Activated B cell treated with CpG ODN at 0.5 μM for 24 hours (primary cell): ENCODE measurements around the gene PTCH1. TPM values are rescaled to one million over a fixed set of nuclear protein-coding genes. Genes with fewer than 3 reads are reported as not detected.

Experiments used
- ATAC-seq: fragments of 200-7000 bp; cut with Tn5 transposase; one replicate; pipeline ENCODE4 v1.10.0; 2021; ENCODE audit warnings: low read depth, mild to moderate bottlenecking, moderate library complexity
- CTCF ChIA-PET: fragments of 350-600 bp; sonication (Branson Sonifier 250); formaldehyde crosslinking; loops from one replicate; lab custom pipeline; 2021; ENCODE audit warnings: antibody characterized with exemption; lab: Charles Lee
- POLR2A ChIA-PET: fragments of 350-600 bp; sonication (Branson Sonifier 250); formaldehyde crosslinking; loops from one replicate; lab custom pipeline; 2021; ENCODE audit warnings: antibody characterized with exemption; lab: Charles Lee
- DNase-seq: peaks from one replicate; pipeline ENCODE4 v3.0.0; 2022
- H3K27ac Mint-ChIP-seq: one replicate; pipeline ENCODE4 v1.8.0; 2020; ENCODE audit warnings: mixed read lengths
- H3K27me3 Mint-ChIP-seq: one replicate; pipeline ENCODE4 v1.8.0; 2021; ENCODE audit warnings: mixed read lengths
- H3K36me3 Mint-ChIP-seq: one replicate; pipeline ENCODE4 v1.8.0; 2021; ENCODE audit warnings: low read depth, mixed read lengths
- H3K4me1 Mint-ChIP-seq: one replicate; pipeline ENCODE4 v1.8.0; 2021; ENCODE audit warnings: mixed read lengths
- H3K4me3 Mint-ChIP-seq: one replicate; pipeline ENCODE4 v1.8.0; 2020; ENCODE audit warnings: mild to moderate bottlenecking, mixed read lengths
- H3K9me3 Mint-ChIP-seq: one replicate; pipeline ENCODE4 v1.8.0; 2020; ENCODE audit warnings: mixed read lengths
- intact Hi-C: fragments of 100-400 bp; cut with micrococcal nuclease; formaldehyde crosslinking; loops from one replicate; pipeline ENCODE4 v1.15.1; 2024
- total RNA-seq: library from RNA; stranded (reverse); gene quantifications from 2 replicates; pipeline ENCODE4 v1.2.3, GENCODE V29; 2022
- TF ChIP-seq, protein P1 (sequence below): fragments of 200-600 bp; IDR thresholded peaks from one replicate; pipeline ENCODE4 v1.8.0; 2022; ENCODE audit warnings: antibody characterized with exemption, mild to moderate bottlenecking

The PTCH1 gene
- total RNA-seq, 1 donor from 2014 or later: 8.6 TPM

DNA sequence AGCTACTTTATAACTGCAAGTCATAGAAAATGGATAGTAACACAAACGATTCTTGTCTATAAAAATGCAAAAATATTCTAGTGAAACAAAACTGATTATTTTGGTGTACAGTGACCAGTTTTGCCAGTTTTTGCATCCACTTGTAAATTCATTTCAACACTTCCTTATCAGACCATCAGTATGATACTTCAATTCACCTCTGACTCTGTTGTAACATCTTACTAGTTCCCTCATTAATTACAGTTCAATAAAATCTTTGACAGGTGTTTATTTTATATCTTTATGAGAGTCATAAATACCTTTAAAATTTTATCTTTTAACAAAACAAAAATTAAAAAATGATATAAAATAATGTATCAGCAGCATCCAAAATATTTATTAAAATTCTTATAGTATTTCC is 13.1 kb upstream of the PTCH1 start:
- ATAC-seq (no peak), DNase-seq (no peak)
- Mint-ChIP-seq H3K36me3 (no peaks in the 10 kb centered on the region), H3K4me3 (no peak overlapping the region), H3K27me3 (peaks cover 40% of the 10 kb centered on the region), H3K27ac (no peak overlapping the region), H3K4me1 (no peaks in the 10 kb centered on the region), H3K9me3 (no peaks in the 10 kb centered on the region)
- ChIA-PET POLR2A (no interaction called here), CTCF (no interaction called here)
- intact Hi-C loops: no loop called here
- TF ChIP-seq, protein P1, sequence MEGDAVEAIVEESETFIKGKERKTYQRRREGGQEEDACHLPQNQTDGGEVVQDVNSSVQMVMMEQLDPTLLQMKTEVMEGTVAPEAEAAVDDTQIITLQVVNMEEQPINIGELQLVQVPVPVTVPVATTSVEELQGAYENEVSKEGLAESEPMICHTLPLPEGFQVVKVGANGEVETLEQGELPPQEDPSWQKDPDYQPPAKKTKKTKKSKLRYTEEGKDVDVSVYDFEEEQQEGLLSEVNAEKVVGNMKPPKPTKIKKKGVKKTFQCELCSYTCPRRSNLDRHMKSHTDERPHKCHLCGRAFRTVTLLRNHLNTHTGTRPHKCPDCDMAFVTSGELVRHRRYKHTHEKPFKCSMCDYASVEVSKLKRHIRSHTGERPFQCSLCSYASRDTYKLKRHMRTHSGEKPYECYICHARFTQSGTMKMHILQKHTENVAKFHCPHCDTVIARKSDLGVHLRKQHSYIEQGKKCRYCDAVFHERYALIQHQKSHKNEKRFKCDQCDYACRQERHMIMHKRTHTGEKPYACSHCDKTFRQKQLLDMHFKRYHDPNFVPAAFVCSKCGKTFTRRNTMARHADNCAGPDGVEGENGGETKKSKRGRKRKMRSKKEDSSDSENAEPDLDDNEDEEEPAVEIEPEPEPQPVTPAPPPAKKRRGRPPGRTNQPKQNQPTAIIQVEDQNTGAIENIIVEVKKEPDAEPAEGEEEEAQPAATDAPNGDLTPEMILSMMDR: no peak

DNA sequence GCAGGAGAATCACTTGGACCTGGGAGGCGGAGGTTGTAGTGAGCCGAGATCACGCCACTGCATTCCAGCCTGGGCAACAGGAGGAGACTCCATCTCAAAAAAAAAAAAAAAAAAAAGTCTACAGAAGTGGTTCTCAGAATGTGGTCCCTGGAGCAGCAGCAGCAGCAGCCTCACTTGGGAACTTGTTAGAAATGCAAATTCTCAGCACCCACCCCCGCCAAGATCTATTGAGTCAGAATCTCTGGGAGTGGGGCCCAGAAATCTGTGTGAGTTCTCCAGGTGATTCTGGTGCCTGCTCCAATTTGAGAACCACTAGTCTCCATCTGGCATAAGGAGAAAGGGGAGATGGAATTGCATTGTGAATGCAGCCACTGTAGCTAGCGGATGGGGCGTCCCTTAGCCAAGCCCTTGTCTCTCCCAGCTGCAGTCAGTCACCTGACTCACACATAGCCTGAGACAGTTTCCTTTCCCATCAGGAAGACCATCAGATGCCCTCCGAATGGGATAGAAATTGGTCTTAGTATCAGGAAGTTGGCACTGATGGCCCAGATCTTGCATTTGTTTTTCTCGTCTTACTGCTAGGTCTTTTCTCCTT is 12.2 kb upstream of the PTCH1 start:
- Mint-ChIP-seq H3K27ac (no peak overlapping the region), H3K4me3 (no peak overlapping the region), H3K36me3 (no peaks in the 10 kb centered on the region), H3K9me3 (no peaks in the 10 kb centered on the region), H3K4me1 (no peaks in the 10 kb centered on the region), H3K27me3 (peaks cover 40% of the 10 kb centered on the region)
- TF ChIP-seq, protein P1: no peak
- ATAC-seq (no peak), DNase-seq (no peak)
- ChIA-PET CTCF (no interaction called here), POLR2A (no interaction called here)
- intact Hi-C loops: no loop called here

DNA sequence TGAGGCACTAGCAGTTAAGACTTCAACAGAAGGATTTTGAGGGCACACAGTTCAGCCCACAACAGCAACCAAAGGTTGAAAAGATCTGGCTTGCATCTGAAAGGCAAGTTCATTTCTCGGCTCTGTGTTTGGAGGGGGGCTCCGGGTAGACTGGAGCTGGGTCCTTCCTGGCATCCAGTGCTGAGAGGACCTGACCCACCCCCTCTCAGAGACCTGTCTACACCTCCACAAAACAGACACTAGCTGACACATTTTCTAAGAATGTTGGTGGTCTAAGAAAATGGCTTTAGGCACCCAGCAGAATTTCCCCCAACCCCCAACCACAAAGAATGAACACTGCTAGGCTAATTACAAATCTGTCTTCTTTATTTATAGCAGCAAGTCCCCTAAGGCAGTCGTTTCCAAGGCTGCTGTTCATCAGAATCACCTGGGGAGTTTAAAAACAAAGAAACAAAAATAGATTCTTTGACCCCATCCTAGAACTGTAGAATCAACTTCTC is 6.2 kb upstream of the PTCH1 start:
- CTCF ChIA-PET: no interaction called here
- Mint-ChIP-seq H3K27me3 (peaks cover 38% of the 10 kb centered on the region), H3K36me3 (no peaks in the 10 kb centered on the region), H3K4me3 (no peak overlapping the region), H3K4me1 (no peaks in the 10 kb centered on the region), H3K9me3 (peaks cover 5% of the 10 kb centered on the region), H3K27ac (no peak overlapping the region)
- intact Hi-C loops: no loop called here
- ATAC-seq (no peak), DNase-seq (no peak)
- POLR2A ChIA-PET: no interaction called here
- TF ChIP-seq, protein P1: no peak

DNA sequence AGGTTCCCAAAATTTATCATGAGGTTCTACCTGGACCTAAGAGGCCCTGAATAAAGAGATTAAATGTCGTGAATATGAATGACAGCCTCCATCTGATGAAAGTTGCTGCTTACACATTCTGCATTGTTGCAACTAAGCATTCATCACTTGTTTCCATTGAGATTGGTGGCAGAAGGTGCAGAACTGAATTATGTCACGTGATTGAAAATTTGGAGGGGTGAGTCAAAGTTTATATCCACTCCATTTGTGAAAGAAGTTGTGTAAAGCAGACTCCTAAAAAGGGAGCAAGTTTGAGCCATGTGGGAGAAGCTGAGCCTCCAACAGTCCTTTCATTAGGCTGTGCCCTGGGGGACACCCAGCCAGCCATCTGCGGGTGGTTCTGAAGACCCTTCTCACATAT is 4.9 kb upstream of the PTCH1 start:
- ATAC-seq (no peak), DNase-seq (no peak)
- TF ChIP-seq, protein P1: no peak
- Mint-ChIP-seq H3K4me3 (no peak overlapping the region), H3K27ac (no peak overlapping the region), H3K4me1 (peaks cover 3% of the 10 kb centered on the region), H3K27me3 (peaks cover 39% of the 10 kb centered on the region), H3K36me3 (no peaks in the 10 kb centered on the region), H3K9me3 (peaks cover 5% of the 10 kb centered on the region)
- intact Hi-C loops: no loop called here
- POLR2A ChIA-PET: no interaction called here
- CTCF ChIA-PET: no interaction called here

DNA sequence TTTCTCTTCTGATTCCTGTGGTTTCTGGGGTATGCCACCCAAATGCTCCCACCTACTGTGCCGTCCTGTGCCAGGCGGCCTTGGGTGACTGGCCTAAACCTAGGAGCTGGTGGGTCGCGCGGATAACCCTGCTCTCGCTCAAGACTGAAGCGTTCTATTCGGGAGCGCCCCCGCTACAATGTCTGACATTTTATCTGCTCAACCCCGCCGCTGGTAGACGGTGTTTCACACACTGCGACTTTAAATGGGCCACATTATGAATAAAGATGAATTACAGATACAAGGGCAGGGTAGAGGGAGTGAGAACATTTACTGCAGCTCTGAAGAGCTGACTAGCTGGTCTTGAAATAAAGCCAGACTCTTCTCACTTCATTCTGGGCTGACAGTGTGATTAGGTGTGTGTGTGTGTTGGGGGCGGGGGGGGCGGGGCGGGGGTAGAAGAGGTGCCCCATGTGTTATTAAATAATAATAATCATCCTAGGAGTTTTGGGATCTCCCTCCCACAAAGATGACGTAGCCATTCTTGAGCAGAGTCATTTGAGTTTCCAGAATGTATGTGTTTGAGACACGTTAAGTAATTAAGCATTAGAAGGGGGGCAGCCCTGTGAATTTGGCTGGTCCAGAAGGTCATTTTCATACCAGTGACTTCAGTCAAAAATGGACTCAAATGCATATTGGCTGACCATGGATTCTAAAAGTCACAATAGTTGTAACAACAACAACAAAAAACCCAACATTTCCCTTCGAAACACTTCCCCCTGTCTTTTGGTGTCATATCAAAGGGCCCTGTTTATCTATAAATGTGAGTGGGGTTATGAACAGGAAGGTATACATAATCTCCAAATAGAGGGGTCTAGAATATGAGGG is 1.0 kb upstream of the PTCH1 start:
- peaks cover 47% of the 10 kb centered on the region for H3K27me3 Mint-ChIP-seq
- intact Hi-C loops: loop anchor here (5.0 to 10.0 kb wide), 2 partner anchors 507 to 700 kb away; no protein-coding TSS in a partner anchor
- CTCF ChIA-PET: no interaction called here
- no peak overlapping the region for H3K27ac Mint-ChIP-seq
- peaks cover 3% of the 10 kb centered on the region for H3K9me3 Mint-ChIP-seq
- ATAC-seq (no peak), DNase-seq (no peak)
- peak overlapping the region; percentile 44 for H3K4me3 Mint-ChIP-seq
- POLR2A ChIA-PET: interaction anchor here (1.9 kb wide), 1 partner anchor 11 kb away, joined by 5 read pairs; no protein-coding TSS in a partner anchor
- no peaks in the 10 kb centered on the region for H3K36me3 Mint-ChIP-seq
- TF ChIP-seq, protein P1: no peak
- H3K4me1 Mint-ChIP-seq: peaks cover 15% of the 10 kb centered on the region
